Thyroid gland (tissue), 4 donors: ENCODE measurements around the gene PINK1.

Experiments
- CTCF ChIP-seq, 6 experiments: fragments of 200-600 bp in 3 of 6; fragments of 450-650 bp in 3 of 6; sonication (generic) in 3 of 6; IDR thresholded peaks; one replicate each; pipeline ENCODE4 v1.5.1; 2016 to 2019; ENCODE audit warnings: antibody characterized with exemption in 6 of 6, mild to moderate bottlenecking in 2 of 6, inconsistent platforms in 1 of 6, moderate library complexity in 1 of 6
- POLR2A ChIP-seq, 2 donors: fragments of 450-650 bp; IDR thresholded peaks; one replicate each; pipeline ENCODE4 v1.6.1; 2017; ENCODE audit warnings: antibody characterized with exemption in 2 of 2, mild to moderate bottlenecking in 2 of 2, moderate library complexity in 1 of 2

- TF ChIP-seq CTCF (IDR thresholded peaks at IDR 0.05) (no peak), POLR2A (IDR thresholded peaks at IDR 0.05) (no peak)
Observed at GRCh38 chr1:20666804-20667203, 33.5 kb downstream of the PINK1 start.
